Mucosa of rectum (tissue), 2 donors: Measurements from ENCODE around the gene ZNF836.

Experiments
- H3K27ac ChIP-seq, 2 donors: one replicate each; pipeline ENCODE4 v1.7.0; 2013; ENCODE audit warnings: inconsistent platforms in 2 of 2, low read depth in 2 of 2, low read length in 2 of 2
- H3K27me3 ChIP-seq, 2 donors: one replicate each; pipeline ENCODE4 v1.7.0; 2013; ENCODE audit warnings: low read length in 2 of 2; ENCODE audit not compliant: control insufficient read depth in 2 of 2, insufficient read depth in 2 of 2
- H3K36me3 ChIP-seq, 2 donors: one replicate each; pipeline ENCODE4 v1.7.0; 2013; ENCODE audit warnings: low read length in 2 of 2; ENCODE audit not compliant: control insufficient read depth in 2 of 2, insufficient read depth in 2 of 2
- H3K4me1 ChIP-seq, 2 donors: one replicate each; pipeline ENCODE4 v1.7.0; 2013; ENCODE audit warnings: low read length in 2 of 2, mild to moderate bottlenecking in 1 of 2; ENCODE audit not compliant: control insufficient read depth in 2 of 2, insufficient read depth in 2 of 2
- H3K4me3 ChIP-seq, 2 donors: one replicate each; pipeline ENCODE4 v1.7.0; 2013; ENCODE audit warnings: low read length in 2 of 2
- H3K9ac ChIP-seq, 2 donors: one replicate each; pipeline ENCODE4 v1.7.0; 2013; ENCODE audit warnings: low read length in 2 of 2, low read depth in 1 of 2, mild to moderate bottlenecking in 1 of 2
- H3K9me3 ChIP-seq, 2 donors: one replicate each; pipeline ENCODE4 v1.7.0; 2013; ENCODE audit warnings: low read length in 2 of 2; ENCODE audit not compliant: control insufficient read depth in 2 of 2
- donor health status: healthy.
- donor health status: Normal muscosa, but diverticular disease.

Gene ZNF836

DNA sequence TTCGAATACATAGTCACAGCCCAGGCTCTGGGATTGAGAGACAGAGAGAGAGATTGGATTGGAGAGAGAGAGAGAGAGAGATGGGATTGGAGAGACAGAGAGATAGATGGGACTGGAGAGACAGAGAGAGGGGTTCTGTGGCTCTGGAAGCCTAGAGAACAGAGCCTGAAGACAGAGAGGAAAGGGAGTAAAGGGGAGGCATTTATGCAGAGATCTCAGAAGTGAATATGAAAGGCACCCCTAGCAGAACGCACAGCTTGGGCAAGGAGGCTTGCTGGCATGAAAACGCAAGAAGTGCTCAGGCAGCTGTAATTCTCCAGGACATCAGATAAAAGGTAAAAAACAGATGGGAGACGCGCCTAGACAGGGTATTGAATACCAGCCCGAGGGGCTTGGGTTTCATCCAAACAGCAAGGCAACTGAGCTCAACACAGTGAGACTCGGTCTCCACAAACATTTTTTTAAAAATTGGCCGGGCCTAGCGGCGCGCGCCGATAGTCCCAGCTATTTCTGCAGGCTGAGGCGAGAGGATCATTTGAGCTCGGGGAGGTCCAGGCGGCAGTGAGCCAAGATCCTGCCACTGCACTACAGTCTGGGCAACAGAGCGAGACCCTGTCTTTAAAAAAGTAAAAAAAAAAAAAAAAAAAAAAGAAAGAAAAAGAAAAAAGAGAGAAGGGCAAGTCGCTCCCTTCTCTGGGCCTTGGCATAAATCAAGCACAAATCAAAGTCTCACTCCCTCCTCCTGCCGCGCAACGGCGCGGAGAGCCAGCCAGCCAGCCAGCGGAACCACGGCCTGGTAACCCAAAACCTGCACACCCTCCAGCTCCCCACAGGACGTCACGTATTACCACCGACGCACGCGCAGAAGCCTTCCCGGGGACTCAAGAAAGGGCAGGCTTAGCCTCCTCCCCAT, 17.7 kb upstream of the ZNF836 start:
- Histone ChIP-seq H3K27ac (peak overlapping the region; percentile 75 to 99), H3K9me3 (no peaks in the 10 kb centered on the region), H3K9ac (peak overlapping the region; percentile 52 to 77), H3K27me3 (no peaks in the 10 kb centered on the region), H3K36me3 (peaks cover 6 to 12% of the 10 kb centered on the region in 2 donors), H3K4me3 (peak overlapping the region; percentile 73 to 78), H3K4me1 (peaks cover 26 to 31% of the 10 kb centered on the region in 2 donors)

DNA sequence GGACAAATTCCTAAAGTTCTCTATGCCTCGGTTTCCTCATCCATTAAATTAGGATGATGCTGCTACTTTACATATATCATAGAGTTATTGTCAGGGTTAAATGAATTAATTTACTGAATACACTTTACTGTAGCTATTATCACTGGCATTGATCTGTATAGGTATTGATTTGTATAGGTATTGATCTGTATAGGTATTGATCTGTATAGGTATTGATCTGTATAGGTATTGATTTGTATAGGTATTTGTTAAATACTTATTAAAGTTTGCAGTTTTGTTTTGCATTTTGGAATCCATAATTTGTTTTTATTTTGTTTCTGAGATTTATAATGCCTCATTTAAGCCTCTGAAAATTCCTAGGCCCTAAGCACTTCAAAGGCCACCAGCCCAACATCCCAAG, 16.0 kb upstream of the ZNF836 start:
- Histone ChIP-seq H3K27me3 (no peaks in the 10 kb centered on the region), H3K9ac (no peak overlapping the region), H3K27ac (no peak overlapping the region), H3K4me3 (no peak overlapping the region), H3K4me1 (peaks cover 20 to 23% of the 10 kb centered on the region in 2 donors), H3K9me3 (no peaks in the 10 kb centered on the region), H3K36me3 (no peaks in the 10 kb centered on the region)

DNA sequence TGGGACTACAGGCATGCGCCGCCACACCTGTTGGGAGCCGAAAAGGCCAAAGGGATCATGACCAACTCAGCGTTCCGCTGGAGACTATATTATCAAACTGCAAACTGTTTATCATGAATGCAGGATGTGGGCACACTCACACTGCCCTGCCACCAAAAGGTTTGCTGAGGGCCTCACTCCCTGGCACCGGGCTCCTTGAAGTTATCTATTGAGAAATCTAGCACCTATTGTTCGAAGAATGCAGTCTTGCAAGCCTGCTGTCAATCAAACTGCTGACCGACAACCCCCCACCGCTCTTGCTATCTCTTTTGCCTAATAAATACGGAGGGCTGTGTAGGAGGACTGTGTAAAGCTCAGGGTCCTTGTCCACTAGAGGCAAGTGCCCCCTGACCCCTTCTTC, 5.2 kb upstream of the ZNF836 start:
- no peak overlapping the region for H3K9ac ChIP-seq
- H3K4me1 ChIP-seq, result no peaks in the 10 kb centered on the region
- no peaks in the 10 kb centered on the region for H3K9me3 ChIP-seq
- no peak overlapping the region for H3K4me3 ChIP-seq
- H3K36me3 ChIP-seq, result no peaks in the 10 kb centered on the region
- no peak overlapping the region for H3K27ac ChIP-seq
- H3K27me3 ChIP-seq, result no peaks in the 10 kb centered on the region

DNA sequence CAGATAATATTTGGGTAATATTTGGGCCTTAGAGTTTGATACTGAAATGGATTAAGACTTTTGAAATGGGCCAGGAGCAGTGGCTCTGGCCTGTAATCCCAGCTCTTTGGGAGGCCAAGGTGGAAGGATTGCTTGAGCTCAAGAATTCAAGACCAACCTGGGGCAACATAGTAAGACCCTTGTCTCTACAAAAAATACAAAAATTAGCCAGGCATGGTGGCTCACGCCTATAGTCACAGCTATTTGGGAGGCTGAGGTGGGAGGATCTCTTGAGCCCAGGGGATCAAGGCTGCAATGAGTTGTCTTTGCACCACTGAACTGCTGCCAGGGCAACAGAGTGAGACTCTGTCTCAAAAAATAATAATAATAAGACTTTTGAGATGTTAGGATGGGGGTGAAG, 926 bp upstream of the ZNF836 start:
- no peaks in the 10 kb centered on the region for H3K9me3 ChIP-seq
- peaks cover 6 to 9% of the 10 kb centered on the region in 2 donors for H3K36me3 ChIP-seq
- peaks cover 6 to 8% of the 10 kb centered on the region in 2 donors for H3K4me1 ChIP-seq
- H3K4me3 ChIP-seq, result peak overlapping the region in 1 of 2 donors; percentile 100
- no peak overlapping the region for H3K27ac ChIP-seq
- H3K9ac ChIP-seq, result peak overlapping the region in 1 of 2 donors; percentile 14
- no peaks in the 10 kb centered on the region for H3K27me3 ChIP-seq

DNA sequence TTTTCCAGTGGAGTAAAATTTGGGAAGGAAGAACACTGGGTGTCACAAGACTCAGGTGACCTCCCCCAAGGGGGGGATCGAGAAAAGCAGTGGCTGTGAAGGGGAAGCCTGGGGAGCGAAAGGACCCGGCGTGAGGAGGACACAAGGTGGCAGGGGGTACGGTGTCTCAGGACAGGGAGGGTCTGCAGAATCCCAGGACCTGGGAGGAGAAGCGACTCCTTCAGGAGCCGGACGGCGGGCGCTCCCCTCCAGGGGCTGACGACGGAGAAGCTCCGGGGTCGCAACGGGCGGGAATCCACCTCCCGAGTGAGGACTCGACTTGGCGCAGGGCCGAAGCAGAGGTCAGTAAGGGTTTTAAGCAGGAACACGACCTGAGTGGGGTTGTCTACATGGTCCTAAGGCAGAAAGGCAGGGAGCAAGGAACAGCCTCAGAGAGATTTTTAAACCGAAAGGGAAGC, 529 bp downstream of the ZNF836 start:
- Histone ChIP-seq H3K9me3 (no peaks in the 10 kb centered on the region), H3K27me3 (no peaks in the 10 kb centered on the region), H3K4me1 (peaks cover 6 to 8% of the 10 kb centered on the region in 2 donors), H3K4me3 (peak overlapping the region; percentile 89 to 100), H3K27ac (peak overlapping the region; percentile 78 to 82), H3K36me3 (peaks cover 6 to 10% of the 10 kb centered on the region in 2 donors), H3K9ac (peak overlapping the region; percentile 89 to 99)

DNA sequence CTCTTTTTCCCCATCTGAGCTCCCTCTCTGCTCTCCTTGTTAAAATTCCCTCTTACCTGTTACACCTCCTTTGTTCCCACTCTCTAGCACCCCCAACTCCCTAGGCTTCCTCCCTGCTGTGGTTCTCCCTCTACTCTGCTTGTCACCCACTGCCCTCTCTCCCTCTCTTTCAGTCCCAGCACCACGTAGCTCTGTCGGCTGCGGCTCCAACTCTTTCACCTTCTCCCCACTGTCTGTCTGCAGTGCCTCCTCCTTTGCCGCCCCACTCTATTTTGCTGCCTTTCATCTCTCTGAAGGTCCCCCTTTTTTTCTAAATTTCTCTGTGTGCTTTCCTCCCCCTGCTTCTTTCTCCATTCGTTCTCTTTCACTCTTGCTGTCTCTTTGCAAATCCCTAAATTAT, 1.1 kb downstream of the ZNF836 start:
- Histone ChIP-seq H3K9ac (peak overlapping the region; percentile 89 to 99), H3K27me3 (no peaks in the 10 kb centered on the region), H3K36me3 (peaks cover 9 to 14% of the 10 kb centered on the region in 2 donors), H3K27ac (peak overlapping the region in 1 of 2 donors; percentile 82), H3K4me1 (peaks cover 6 to 8% of the 10 kb centered on the region in 2 donors), H3K4me3 (peak overlapping the region; percentile 89 to 100), H3K9me3 (no peaks in the 10 kb centered on the region)

DNA sequence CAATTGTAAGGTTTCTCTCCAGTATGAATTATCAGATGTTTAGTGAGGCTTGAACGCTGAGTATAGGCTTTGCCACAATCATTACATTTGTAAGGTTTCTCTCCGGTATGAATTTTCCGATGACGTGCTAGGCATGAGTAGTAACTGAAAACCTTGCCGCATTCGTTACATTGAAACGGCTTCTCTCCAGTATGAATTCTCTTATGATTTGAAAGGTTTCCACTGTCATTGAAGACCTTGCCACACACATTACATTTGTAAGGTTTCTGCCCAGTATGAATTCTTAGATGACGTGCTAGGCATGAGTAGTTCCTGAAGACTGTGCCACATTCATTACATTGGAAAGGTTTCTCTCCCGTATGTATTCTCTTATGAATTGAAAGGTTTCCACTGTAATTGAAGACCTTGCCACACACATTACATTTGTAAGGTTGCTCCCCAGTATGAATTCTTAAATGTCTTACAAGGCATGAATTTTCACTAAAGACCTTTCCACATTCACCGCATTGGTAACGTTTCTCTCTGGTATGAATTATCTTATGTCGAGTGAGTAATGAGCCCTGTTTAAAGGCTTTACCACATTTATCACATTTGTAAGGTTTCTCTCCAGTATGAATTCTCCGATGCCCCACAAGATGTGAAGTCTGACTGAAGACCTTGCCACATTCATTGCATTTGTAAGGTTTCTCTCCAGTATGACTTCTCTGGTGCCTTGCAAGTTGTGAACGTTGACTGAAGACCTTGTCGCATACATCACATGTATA, 15.6 kb downstream of the ZNF836 start:
- no peak overlapping the region for H3K4me3 ChIP-seq
- H3K36me3 ChIP-seq, result peaks cover 12 to 31% of the 10 kb centered on the region in 2 donors
- H3K9me3 ChIP-seq, result peaks cover 34 to 45% of the 10 kb centered on the region in 2 donors
- H3K27me3 ChIP-seq, result no peaks in the 10 kb centered on the region
- no peak overlapping the region for H3K27ac ChIP-seq
- H3K4me1 ChIP-seq, result no peaks in the 10 kb centered on the region
- H3K9ac ChIP-seq, result no peak overlapping the region

DNA sequence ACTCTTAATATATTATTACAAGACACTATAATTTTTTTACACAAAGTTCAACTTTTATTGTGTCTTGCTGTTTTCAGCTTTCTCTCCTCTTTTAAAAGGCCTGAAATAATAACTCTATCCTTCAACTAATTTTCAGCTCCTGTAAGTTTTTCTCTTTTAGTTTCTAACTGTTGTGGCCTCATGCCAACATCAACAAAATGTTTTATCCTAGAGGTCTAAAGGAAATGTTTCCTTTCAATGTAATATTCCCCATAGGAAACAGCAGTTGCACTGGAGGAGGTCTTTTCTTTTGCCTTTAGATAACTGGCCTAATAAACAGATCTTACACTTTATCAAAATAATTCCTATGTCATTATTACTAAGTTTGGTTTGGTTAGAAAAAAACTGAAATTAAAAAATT, 23.2 kb downstream of the ZNF836 start:
- H3K9me3 ChIP-seq, result peaks cover 0 to 6% of the 10 kb centered on the region in 2 donors
- H3K36me3 ChIP-seq, result no peaks in the 10 kb centered on the region
- no peak overlapping the region for H3K27ac ChIP-seq
- H3K27me3 ChIP-seq, result no peaks in the 10 kb centered on the region
- H3K4me1 ChIP-seq, result no peaks in the 10 kb centered on the region
- H3K9ac ChIP-seq, result no peak overlapping the region
- H3K4me3 ChIP-seq, result no peak overlapping the region

DNA sequence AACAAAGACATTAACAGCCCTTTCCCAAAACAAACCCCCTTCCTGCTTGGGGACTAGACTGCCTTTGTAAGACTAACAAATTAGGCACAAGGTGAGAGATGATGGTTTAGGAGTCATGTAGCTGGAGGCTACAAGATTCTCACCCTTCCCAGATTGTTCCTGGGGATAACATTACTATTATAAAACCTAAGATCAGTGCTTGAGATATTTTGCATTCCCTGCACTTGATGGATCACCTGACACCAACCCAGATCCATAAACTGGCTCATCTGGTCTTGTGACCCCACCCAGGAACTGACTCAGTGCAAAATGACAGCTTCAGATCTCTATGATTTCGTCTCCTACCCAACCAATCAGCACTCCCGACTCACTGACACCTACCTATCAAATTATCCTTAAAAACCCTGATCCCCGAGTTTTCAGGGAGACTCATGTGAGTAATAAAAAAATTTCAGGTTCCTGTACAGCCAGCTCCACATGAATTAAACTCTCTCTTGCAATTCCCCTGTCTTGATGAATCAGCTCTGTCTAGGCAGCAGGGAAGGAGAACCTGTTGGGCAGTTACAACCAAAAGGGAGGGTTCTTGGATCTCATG, 29.3 kb downstream of the ZNF836 start:
- H3K27me3 ChIP-seq, result no peaks in the 10 kb centered on the region
- H3K9ac ChIP-seq, result no peak overlapping the region
- no peaks in the 10 kb centered on the region for H3K36me3 ChIP-seq
- peaks cover 0 to 2% of the 10 kb centered on the region in 2 donors for H3K9me3 ChIP-seq
- H3K4me1 ChIP-seq, result peaks cover 7 to 12% of the 10 kb centered on the region in 2 donors
- no peak overlapping the region for H3K27ac ChIP-seq
- H3K4me3 ChIP-seq, result no peak overlapping the region
